Inflammatory macrophage treated with lipopolysaccharide for 1 hour (primary cell): ENCODE data around the gene DNAAF5.
"Not testable (repeated sequence)": the region's sequence is repeated elsewhere in the genome, so short reads cannot be mapped to it uniquely, and the experiment has no call there.

ENCODE experiments used
- DNase-seq, 2 donors: peaks; one replicate each; pipeline ENCODE4 v3.0.0-alpha.2; 2020 to 2022

The DNAAF5 gene

DNA sequence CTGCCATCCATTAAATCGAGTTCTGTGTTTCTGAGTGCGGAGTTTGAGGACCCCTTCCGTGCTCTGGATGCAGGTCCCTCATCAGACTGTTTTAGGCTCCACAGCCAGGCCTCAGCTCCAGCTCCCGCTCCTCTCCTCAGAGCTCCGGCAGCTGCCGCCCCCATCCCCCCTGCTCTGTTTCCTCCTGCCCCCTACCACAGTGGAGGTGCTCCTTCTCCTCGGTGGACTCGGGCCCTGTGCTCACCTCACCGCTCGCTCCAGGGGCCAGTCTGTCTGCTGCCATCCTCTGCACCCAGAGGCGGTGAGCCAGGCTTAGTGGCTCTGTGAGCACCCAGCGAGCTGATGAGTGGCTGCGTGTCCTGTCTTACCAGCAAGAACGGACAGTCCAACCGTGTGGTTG lies 21.9 kb downstream of the DNAAF5 start:
- DNase-seq, result no peak

DNA sequence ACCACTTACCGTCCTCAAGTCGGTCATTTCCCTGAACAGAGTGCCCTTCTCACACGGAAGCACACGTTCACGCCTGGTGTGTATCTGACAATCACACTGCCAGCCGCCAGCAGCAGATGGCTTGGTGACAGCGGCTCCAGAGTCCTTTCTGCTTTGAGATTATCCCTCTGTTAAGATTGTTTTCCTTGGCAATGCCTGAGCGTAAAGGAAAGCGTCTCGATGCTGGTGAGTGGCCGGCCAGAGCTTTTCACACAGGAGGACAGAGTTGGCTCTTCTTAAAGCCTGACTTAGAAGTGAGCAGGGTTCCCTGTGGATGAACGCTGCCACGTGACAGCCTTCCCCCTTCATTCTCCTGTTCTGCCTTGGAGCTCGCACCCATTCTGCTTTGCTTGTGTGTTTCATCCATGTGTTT lies 22.6 kb downstream of the DNAAF5 start:
- no peak for DNase-seq

DNA sequence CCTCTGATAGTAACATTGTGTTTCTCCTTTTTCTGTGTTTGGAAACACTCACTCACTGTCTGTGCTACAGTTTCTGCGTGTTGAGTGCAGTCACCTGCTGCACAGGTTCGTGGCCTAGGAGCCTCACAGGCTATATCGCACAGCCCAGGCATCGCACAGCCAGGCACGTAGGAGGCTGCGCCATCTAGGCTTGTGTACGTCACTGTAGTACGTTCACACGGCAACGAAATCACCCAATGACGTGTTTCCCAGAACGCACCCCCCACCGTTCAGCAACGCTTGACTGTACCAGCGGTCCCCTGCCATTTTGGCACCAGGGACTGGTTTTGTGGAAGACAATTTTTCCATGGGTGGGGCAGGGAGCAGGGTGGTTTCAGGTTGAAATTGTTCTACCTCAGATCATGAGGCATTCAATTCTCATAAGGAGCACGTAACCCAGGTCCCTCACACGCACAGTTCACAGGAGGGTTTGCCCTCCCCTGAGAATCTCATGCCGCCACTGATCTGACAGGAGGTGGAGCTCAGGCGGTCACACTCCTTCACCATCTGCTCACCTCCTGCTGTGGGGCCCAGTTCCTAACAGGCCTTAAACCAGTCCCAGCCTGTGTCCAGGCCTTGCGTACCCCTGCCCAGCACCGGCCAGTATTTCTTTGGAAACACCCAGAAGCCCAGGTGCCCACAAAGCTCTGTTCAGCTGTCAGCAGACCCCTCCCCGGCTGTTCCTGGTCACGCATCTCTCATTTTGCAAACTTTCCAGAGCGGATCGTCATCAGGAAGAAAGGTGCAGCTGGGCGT lies 23.8 kb downstream of the DNAAF5 start:
- DNase-seq, result no peak

DNA sequence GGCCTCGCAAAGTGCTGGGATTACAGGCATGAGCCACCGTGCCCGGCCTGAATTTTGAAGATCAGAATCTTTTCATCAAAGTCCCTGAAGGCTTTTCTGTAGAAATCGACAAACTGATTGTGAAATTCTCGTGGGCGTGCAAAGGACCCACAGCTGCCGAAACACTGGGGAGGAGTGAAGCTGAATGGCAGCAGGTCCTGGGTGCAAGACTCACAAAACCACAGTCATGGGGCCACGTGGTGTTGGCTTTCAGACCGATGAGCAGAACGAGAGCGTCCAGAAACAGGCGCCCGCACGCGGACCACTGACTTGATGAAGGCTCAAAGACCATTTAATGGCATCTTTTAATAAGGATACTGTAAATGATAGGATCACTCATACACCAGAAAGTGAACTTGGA lies 25.3 kb downstream of the DNAAF5 start:
- DNase-seq, result no peak

DNA sequence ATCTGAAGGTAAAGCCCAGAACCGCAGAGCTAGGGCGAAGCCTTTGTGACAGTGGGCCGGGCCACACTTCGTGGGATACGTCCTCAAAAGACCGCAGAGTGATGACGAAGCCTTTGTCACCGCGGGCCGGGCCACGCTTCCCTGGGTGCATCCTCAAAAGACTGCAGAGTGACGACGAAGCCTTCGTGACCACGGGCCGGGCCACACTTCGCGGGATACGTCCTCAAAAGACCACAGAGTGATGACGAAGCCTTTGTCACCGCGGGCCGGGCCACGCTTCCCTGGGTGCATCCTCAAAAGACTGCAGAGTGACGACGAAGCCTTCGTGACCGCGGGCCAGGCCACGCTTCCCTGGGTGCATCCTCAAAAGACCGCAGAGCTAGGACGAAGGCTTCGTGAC lies 25.8 kb downstream of the DNAAF5 start:
- DNase-seq, result not testable (repeated sequence)

DNA sequence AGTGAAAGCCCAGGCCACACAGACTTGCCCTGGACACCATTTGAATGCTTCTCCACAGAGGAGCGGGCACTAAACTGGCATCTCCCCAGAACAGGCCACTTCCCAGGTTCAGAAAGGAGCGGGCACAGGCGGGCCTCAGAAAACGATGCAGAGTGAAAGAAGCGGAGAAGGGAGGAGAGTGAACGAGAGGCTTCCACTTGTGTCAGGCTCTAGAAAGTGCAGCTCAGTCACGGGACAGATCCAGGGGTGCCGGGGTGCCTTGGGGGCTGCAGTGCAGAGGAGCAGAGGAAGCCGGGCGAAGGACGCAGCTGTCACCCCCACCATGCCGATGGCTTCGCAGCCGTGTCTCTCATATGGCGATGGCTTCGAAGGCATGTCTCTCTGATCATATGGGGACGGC lies 26.7 kb downstream of the DNAAF5 start:
- DNase-seq, result no peak

DNA sequence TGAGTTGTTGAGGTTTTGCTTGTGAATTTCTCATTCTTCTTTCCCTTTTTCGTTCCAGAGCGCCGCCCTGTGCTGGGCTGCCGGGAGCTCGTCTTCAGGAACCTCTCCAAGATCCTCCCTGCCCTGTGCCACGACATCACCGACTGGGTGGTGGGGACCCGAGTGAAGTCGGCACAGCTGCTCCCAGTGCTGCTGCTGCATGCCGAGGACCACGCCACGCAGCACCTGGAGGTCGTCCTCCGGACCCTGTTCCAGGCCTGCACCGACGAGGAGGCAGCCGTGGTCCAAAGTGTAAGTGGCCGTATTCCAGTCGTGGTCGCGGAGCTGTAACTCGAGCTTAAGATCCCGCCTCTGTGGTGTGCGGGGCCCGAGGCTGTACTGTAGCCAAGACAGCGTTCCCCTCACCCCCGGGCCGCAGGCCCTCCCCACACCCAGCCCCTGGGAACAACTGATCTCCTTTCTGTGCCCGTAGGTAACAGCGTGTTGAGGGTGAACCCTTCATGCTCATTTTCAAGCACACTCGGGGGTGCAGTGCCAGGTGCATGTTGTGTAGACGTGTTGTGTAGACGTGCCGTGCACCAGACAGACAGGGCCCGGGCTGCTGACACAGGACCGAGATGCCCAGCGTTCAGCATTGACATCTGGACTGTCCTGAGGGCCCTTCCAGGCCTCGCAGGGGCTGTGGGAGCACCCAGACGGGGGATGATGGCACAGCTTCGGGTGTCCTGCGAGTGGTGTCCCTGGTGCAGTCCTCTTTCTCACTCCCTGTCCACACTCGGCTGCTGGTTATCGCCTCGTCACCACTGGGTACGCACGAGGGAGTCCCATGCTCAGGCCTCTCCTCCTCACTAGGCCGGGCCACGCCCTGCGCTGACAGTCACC lies 28.3 kb downstream of the DNAAF5 start:
- no peak for DNase-seq

DNA sequence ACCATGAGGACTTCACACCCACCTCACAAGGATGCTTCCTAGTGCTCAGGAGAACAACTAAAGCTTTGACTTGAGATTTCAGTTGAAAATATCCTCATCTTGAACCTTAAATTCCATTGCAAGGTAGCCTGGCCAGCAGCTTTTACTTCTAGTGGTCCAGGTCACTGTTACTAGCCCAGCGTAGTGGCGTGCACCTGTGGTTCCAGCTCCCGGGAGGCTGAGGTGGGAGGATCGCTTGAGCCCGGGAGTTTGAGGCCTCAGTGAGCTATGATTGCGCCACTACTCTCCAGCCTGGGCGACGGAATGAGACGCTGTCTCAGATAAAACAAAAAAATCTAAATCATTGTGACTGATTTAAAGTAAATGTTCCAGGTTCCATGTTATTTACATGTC lies 28.9 kb downstream of the DNAAF5 start:
- no peak for DNase-seq

DNA sequence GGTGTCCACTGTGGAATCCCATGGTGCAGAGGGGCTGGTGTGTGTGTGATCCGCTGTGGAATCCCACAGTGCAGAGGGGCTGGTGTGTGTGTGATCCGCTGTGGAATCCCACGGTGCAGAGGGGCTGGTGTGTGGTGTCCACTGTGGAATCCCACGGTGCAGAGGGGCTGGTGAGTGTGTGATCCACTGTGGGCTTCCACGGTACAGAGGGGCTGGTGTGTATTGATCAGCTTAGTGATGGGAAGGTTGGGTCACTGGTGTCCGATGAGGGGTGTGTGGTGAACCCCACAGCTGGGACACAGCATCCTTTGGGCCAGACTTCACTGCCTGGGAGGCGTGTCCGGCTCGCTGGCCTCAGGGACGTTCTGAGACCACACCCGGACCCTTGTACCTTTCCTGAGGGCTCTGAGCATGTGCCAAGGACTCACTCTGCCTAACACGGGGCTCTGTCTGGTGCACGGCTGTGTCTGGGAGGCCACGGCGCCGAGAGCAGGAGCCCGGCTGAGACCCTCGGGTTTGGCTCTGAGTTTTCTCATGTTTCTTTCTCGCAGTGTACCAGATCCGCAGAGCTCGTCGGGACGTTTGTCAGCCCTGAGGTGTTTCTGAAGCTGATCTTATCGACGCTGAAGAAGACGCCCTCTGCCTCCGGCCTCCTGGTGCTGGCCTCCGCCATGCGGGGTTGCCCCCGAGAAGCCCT lies 29.9 kb downstream of the DNAAF5 start:
- DNase-seq, result no peak

DNA sequence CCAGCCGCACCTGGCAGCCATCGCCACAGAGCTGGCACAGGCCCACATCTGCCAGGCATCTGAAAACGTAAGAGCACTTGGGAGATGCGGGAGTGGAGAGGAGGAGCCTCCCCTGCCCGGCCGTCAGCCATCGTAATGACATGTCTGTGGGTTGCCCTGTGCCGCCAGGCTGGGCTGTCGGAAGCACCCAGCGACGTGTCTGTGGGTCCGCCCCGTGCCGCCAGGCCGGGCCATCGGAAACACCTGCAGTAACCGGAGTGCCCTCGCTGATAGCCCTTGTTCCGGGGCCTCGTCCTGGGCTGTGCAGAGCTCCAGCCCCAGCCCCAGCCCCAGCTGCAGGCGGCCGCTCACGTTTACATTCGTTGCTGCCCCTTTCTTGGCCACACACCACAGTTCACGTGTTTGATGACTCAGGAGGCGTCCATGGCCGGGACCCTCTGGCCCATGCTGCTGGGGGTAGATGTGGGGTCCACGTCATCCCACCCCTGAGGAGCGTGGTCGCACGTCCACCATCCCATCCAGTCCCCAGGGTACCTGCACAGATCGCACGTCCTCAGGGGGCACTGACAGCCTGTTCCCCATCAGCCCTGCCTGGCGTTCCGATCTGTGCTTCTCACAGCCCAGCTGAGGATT lies 30.5 kb downstream of the DNAAF5 start:
- no peak for DNase-seq

DNA sequence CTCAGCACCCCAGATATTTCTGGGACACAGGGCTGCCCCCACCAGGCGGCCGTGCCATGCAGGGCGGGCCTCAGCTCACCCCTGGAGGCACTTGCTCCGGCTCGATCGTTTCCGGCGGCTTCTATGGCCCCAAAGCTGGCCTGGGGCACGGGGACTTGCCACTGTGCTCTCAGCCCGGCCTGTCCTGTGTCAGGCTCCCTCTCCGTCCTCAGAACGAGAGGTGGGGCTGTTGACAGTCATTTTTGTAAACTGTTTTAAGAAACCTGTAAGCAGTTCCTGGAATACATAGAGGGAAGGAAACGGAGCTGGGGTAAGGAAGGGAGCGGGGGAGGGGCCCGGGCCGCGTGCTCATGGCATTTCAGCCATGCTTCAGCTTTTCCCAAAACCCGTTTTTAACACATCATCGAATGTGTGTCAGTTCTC lies 31.3 kb downstream of the DNAAF5 start:
- no peak for DNase-seq

DNA sequence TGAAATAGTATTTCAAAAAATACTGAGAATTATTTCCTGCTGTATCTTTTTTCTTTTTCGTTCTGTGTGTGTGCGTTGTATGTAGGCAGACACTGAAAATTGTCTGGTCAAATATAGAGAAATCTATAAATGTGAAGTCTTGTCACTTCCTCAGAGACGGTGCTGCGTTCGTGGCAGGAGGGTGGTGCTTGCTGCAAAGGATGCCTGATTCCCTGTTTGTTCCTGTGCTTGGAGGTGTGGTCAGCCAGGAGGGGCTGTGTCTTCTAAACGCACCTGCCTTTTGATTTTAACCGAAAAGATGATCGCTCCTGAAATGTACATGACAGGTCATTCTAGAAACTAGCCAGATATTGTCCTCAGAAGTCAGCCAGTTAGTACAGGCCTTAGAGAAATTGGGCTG lies 33.1 kb downstream of the DNAAF5 start:
- no peak for DNase-seq

DNA sequence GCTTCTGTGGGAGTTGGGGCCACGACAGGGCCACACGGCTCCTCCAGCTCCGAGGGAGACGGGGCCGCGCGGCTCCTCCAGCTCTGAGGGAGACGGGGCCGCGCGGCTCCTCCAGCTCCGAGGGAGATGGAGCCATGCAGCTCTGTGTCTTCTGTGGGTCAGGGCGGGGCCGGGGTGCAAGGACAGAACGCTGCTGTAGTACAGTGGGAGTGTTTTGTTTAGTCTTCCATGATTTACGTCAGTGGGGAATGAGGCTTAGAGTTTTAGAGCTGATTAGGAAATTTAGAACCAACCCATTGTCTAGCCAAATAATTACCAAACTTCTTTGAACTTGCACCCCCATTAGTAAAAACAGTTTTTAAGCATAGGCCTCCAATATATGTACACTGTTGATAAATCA lies 33.5 kb downstream of the DNAAF5 start:
- no peak for DNase-seq

DNA sequence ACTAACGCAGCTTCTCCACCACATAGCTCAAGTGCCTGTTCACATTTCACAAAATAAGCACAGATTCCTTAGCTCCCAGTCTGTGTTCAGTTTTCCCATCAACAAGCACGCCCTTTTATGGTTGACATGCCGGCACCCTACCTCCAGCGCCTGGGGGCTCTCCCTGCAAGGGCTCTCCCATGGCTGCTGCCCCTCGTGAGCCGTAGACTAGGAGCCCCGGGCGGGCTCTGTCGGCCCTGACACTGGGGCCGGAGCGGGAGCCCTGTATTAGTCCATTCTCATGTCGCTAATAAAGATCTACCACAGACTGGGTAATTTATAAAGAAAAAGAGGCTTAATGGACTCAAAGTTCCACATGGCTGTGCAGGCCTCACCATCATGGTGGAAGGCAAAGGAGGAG lies 34.6 kb downstream of the DNAAF5 start:
- no peak for DNase-seq

DNA sequence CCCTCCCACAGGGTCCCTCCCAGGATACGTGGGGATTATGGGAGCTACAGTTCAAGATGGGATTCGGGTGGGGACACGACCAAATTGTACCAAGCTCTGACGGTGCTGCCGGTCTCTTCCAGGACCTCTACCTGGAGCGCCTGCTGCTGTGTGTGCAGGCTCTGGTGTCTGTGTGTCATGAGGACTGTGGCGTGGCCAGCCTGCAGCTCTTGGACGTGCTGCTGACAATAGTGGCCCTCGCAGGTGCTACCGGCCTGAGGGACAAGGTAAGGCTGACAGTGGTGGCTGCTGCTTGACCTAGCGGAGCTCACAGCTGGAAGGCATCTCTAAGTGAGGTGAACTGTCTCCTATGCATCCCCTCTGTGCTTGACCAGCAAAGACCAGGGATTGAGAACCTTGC lies 35.1 kb downstream of the DNAAF5 start:
- DNase-seq, result no peak

DNA sequence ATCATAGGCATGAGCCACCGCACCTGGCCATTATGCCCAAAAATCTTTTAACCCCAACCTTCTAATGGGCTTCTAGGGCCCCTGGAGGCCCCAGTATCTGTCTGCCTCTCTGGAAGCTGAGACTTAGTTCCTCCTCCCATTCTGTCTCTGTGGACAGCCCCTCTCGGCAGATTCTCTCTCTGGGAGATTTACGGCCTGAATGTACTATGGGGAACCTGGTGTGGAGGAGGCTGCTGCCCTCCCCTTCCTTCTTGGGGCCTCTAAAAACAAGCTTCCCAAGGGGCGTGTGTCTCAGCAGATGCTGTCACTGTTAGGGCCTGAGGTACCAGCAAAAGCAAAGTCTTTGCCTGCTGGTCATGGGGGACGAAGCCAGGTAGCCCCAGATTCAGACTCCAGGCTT lies 36.4 kb downstream of the DNAAF5 start:
- no peak for DNase-seq

DNA sequence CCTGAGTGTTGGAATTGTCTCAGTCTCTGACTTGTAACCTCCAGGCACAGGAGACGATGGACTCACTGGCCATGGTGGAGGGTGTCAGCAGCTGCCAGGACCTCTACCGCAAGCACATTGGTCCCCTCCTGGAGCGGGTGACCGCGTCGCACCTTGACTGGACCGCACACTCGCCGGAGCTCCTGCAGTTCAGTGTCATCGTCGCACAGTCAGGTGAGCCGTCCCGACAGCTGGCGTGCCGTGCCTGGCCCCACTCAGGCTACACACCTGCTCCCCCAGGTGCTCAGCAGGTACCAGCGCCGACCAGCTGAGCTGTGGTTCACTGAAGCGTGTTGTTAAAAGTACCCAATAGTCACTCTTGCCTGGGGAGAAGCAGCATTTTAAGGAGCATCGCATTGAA lies 37.3 kb downstream of the DNAAF5 start:
- no peak for DNase-seq

DNA sequence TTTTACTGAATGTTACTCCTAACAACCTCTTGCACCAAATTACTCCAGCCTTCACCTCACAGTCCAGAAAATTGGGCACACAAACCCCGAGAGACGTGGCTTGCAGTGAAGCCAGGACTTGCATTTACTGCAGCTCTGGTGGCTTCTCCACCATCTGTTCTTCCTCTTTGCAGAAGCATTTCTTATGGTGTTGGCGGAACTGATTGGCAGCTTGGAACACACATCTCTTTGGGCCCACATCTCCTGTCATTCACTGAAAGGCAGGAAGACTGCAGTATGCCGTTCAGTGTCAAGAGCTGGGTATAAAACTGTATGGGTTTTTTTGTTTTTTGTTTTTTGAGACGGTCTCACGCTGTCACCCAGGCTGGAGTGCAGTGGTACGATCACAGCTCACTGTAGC lies 38.9 kb downstream of the DNAAF5 start:
- DNase-seq, result no peak

DNA sequence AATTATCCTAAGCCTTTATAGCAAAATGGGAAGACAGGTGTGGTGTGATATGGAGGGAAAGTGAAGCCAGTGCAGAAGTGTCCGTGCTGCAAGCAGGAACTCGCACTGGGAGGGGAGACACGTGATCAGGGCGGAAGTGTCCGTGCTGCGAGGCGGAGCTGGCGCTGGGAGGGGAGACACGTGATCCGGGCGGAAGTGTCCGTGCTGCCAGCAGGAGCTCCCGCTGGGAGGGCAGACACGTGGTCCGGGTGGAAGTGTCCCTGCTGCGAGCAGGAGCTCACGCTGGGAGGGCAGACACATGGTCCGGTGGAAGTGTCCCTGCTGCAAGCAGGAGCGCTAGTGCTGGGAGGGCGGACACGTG lies 41.1 kb downstream of the DNAAF5 start:
- DNase-seq, result no peak

DNA sequence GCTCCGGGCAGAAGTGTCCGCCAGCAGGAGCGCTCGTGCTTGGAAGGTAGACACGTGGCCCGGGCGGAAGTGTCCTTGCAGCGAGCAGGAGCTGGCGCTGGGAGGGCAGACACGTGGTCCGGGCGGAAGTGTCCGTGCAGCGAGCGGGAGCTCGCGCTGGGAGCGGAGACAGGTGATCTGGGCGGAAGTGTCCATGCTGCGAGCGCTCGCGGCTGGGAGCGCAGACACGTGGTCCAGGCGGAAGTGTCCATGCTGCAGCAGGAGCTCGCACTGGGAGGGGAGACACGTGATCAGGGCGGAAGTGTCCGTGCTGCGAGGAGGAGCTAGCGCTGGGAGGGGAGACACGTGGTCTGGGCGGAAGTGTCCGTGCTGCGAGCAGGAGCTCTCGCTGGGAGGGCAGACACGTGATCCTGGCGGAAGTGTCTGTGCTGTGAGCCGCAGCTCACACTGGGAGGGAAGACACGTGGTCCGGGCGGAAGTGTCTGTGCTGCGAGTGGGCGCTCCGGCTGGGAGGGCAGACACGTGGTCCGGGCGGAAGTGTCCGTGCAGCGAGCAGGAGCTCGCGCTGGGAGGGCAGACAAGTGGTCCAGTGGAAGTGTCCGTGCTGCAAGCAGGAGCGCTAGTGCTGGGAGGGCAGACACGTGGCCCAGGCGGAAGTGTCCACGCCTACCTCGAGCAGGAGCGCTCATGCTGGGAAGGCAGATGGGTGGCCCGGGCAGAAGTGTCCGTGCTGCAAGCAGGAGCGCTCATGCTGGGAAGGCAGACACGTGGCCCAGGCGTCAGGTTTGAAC lies 41.6 kb downstream of the DNAAF5 start:
- DNase-seq, result no peak

DNA sequence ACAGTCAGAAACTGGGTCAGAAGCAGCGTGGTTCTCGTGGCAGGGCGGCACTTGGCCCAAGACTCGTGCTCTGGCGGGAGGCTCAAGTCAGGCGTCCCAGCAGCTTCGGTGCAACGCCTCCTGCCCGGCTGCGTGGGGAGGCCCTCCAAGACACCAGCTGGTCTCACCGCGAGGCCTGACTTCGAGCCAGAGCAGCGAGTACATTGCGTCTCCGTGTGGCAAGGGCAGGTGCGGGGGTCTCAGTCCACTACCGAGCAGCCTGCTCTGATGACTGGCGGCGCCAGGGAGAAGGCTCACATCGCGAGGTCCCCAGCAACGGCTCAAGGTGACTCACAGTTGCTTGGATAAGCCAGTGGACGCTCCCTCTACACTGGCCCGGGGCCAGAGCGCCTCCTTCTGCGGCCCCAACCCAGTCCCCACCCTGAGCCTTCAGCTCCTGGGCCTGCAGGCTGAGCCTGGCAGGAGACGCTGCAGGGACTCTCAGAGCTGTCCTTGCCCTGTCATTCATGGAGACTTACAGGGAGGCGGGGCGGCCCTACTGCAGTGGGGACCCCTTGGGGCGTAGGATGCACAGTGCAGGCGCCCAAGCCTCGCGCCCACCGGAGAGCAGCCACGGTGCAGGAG lies 42.5 kb downstream of the DNAAF5 start:
- no peak for DNase-seq

DNA sequence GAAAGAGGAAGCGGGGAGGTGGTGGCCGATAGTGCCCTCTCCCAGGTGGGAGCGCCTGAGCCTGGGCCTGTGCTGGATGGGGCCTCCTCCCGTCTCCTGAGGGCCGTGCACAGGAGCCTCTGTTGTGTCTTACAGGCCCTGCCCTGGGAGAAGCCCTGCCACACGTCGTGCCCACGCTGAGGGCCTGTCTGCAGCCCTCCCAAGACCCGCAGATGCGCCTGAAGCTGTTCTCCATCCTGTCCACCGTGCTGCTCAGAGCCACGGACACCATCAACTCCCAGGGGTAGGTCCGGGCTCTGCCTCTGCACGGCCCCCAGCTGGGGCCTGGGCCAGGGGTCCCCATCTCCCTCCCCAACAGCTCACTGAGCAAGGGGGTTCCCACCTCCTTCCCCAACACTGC lies 43.8 kb downstream of the DNAAF5 start:
- DNase-seq, result no peak
